RWPE2 (cell line): Measurements from ENCODE around the gene ARHGAP32.

ENCODE experiments used
- ATAC-seq: fragments of 200-7000 bp; cut with Tn5 transposase; 3 replicates; pipeline ENCODE4 v1.9.1; 2021; ENCODE audit warnings: low read depth
- DNase-seq: peaks from one replicate; pipeline ENCODE4 v3.0.0-alpha.2; 2020; ENCODE audit warnings: low spot score
- H3K27ac ChIP-seq: fragments of 450-650 bp; 2 replicates; pipeline ENCODE4 v1.5.1; 2017; ENCODE audit warnings: mild to moderate bottlenecking; ENCODE audit not compliant: poor library complexity, severe bottlenecking
- H3K27me3 ChIP-seq: fragments of 250-450 bp; sonication (Bioruptor Pico); 2 replicates; pipeline ENCODE4 v1.5.1; 2021; ENCODE audit warnings: mild to moderate bottlenecking, moderate library complexity; ENCODE audit not compliant: insufficient read depth, poor library complexity, severe bottlenecking
- H3K36me3 ChIP-seq: fragments of 250-450 bp; sonication (Bioruptor Pico); 2 replicates; pipeline ENCODE4 v1.5.1; 2020; ENCODE audit warnings: low read depth, mild to moderate bottlenecking, moderate library complexity
- H3K4me1 ChIP-seq: fragments of 250-450 bp; sonication (Bioruptor Pico); 2 replicates; pipeline ENCODE4 v1.5.1; 2021; ENCODE audit warnings: mild to moderate bottlenecking, moderate library complexity; ENCODE audit not compliant: insufficient read depth, poor library complexity, severe bottlenecking
- H3K4me3 ChIP-seq: fragments of 250-450 bp; sonication (Bioruptor Pico); 2 replicates; pipeline ENCODE4 v1.5.1; 2021; ENCODE audit warnings: mild to moderate bottlenecking, moderate library complexity; ENCODE audit not compliant: severe bottlenecking
- H3K9me3 ChIP-seq: fragments of 250-450 bp; sonication (Bioruptor Pico); 2 replicates; pipeline ENCODE4 v1.5.1; 2021; ENCODE audit warnings: mild to moderate bottlenecking, moderate library complexity; ENCODE audit not compliant: severe bottlenecking
- CTCF ChIP-seq: fragments of 450-650 bp; IDR thresholded peaks from one replicate; pipeline ENCODE4 v1.5.1; 2017; ENCODE audit warnings: mild to moderate bottlenecking, moderate library complexity; ENCODE audit not compliant: poor library complexity, severe bottlenecking

ARHGAP32 gene

GRCh38 chr11:129234978-129235377 lies 42.9 kb upstream of the ARHGAP32 start:
- ATAC-seq (no peak), DNase-seq (no peak)
- Histone ChIP-seq H3K9me3 (no peaks in the 10 kb centered on the region), H3K4me1 (no peaks in the 10 kb centered on the region), H3K27ac (no peak overlapping the region), H3K27me3 (no peaks in the 10 kb centered on the region), H3K36me3 (no peaks in the 10 kb centered on the region), H3K4me3 (no peak overlapping the region)
- no peak for TF ChIP-seq CTCF

GRCh38 chr11:129230006-129230405 lies 37.9 kb upstream of the ARHGAP32 start:
- Histone ChIP-seq H3K4me1 (no peaks in the 10 kb centered on the region), H3K4me3 (no peak overlapping the region), H3K27ac (no peak overlapping the region), H3K9me3 (peaks cover 13% of the 10 kb centered on the region), H3K36me3 (peaks cover 4% of the 10 kb centered on the region), H3K27me3 (no peaks in the 10 kb centered on the region)
- ATAC-seq = no peak
- TF ChIP-seq CTCF = peak; percentile 29
- no peak for DNase-seq

GRCh38 chr11:129226207-129226798 lies 34.2 kb upstream of the ARHGAP32 start:
- H3K36me3 ChIP-seq = peaks cover 4% of the 10 kb centered on the region
- H3K9me3 ChIP-seq = peaks cover 13% of the 10 kb centered on the region
- no peak for DNase-seq
- no peak overlapping the region for H3K27ac ChIP-seq
- ATAC-seq = no peak
- H3K27me3 ChIP-seq = no peaks in the 10 kb centered on the region
- H3K4me1 ChIP-seq = no peaks in the 10 kb centered on the region
- no peak for TF ChIP-seq CTCF
- no peak overlapping the region for H3K4me3 ChIP-seq

- H3K4me3 ChIP-seq = no peak overlapping the region
- no peak for DNase-seq
- peak; percentile 57; the same call in 2 of the 3 replicates for ATAC-seq
- peaks cover 13% of the 10 kb centered on the region for H3K9me3 ChIP-seq
- no peak for TF ChIP-seq CTCF
- no peaks in the 10 kb centered on the region for H3K27me3 ChIP-seq
- no peak overlapping the region for H3K27ac ChIP-seq
- peaks cover 4% of the 10 kb centered on the region for H3K36me3 ChIP-seq
- H3K4me1 ChIP-seq = no peaks in the 10 kb centered on the region
These were observed 33.1 kb upstream of the ARHGAP32 start for GRCh38 chr11:129225190-129225589.

- ATAC-seq (no peak), DNase-seq (no peak)
- Histone ChIP-seq H3K36me3 (peaks cover 4% of the 10 kb centered on the region), H3K27me3 (no peaks in the 10 kb centered on the region), H3K9me3 (peaks cover 13% of the 10 kb centered on the region), H3K4me3 (no peak overlapping the region), H3K27ac (no peak overlapping the region), H3K4me1 (no peaks in the 10 kb centered on the region)
- no peak for TF ChIP-seq CTCF
These were observed 32.4 kb upstream of the ARHGAP32 start for GRCh38 chr11:129224538-129224937.
